Astrocyte (in vitro differentiated cells and primary cell): ENCODE data around the gene SSBP3. TPM values are rescaled to one million over a fixed set of nuclear protein-coding genes. Genes with fewer than 3 reads are reported as not detected.

ENCODE experiments used
- DNase-seq: peaks from one replicate; pipeline ENCODE4 v3.0.0-alpha.2; 2010; ENCODE audit warnings: low read depth
- FAIRE-seq: peaks from 2 replicates; lab custom pipeline; 2011; peaks lifted over from hg19 to GRCh38; lab: Jason Lieb, UNC
- H2AFZ ChIP-seq: 2 replicates; pipeline ENCODE4 v1.6.0; 2012; ENCODE audit warnings: low read depth, low read length, inconsistent platforms
- H3K27ac ChIP-seq: 2 replicates; pipeline ENCODE4 v1.5.1; 2011; ENCODE audit warnings: low read depth, low read length, inconsistent platforms
- H3K27me3 ChIP-seq: 2 replicates; pipeline ENCODE4 v1.6.0; 2011; ENCODE audit warnings: low read length, inconsistent platforms; ENCODE audit not compliant: insufficient read depth
- H3K36me3 ChIP-seq: 2 replicates; pipeline ENCODE4 v1.5.1; 2011; ENCODE audit warnings: low read length, inconsistent platforms; ENCODE audit not compliant: insufficient read depth
- H3K4me1 ChIP-seq: 2 replicates; pipeline ENCODE4 v1.5.1; 2011; ENCODE audit warnings: low read length, inconsistent platforms; ENCODE audit not compliant: insufficient read depth
- H3K4me2 ChIP-seq: 2 replicates; pipeline ENCODE4 v1.6.0; 2012; ENCODE audit warnings: low read length, inconsistent platforms
- H3K4me3 ChIP-seq: 2 replicates; pipeline ENCODE4 v1.5.1; 2011; ENCODE audit warnings: low read depth, mild to moderate bottlenecking, low read length, inconsistent platforms; ENCODE audit not compliant: insufficient read depth
- H3K79me2 ChIP-seq: 2 replicates; pipeline ENCODE4 v1.6.0; 2012; ENCODE audit warnings: mild to moderate bottlenecking, low read length, inconsistent platforms; ENCODE audit not compliant: insufficient read depth
- H3K9ac ChIP-seq: 2 replicates; pipeline ENCODE4 v1.6.0; 2012; ENCODE audit warnings: mild to moderate bottlenecking, low read length, inconsistent platforms
- H3K9me3 ChIP-seq: 2 replicates; pipeline ENCODE4 v1.5.1; 2012; ENCODE audit warnings: low read depth, mild to moderate bottlenecking, low read length, inconsistent platforms; ENCODE audit not compliant: insufficient read depth
- H4K20me1 ChIP-seq: 2 replicates; pipeline ENCODE4 v1.6.0; 2012; ENCODE audit warnings: low read length, inconsistent platforms; ENCODE audit not compliant: insufficient read depth
- H3K27ac Mint-ChIP-seq: one replicate; pipeline ENCODE4 v1.8.0; 2021; ENCODE audit warnings: mild to moderate bottlenecking, mixed read lengths; ENCODE audit not compliant: unreplicated experiment
- H3K27me3 Mint-ChIP-seq: one replicate; pipeline ENCODE4 v1.8.0; 2021; ENCODE audit warnings: low read depth, mixed read lengths; ENCODE audit not compliant: unreplicated experiment
- H3K36me3 Mint-ChIP-seq: one replicate; pipeline ENCODE4 v1.8.0; 2021; ENCODE audit warnings: low read depth, mixed read lengths; ENCODE audit not compliant: unreplicated experiment
- H3K4me1 Mint-ChIP-seq: one replicate; pipeline ENCODE4 v1.8.0; 2021; ENCODE audit warnings: low read depth, mixed read lengths; ENCODE audit not compliant: unreplicated experiment
- H3K4me3 Mint-ChIP-seq: one replicate; pipeline ENCODE4 v1.8.0; 2021; ENCODE audit warnings: mild to moderate bottlenecking, moderate library complexity, mixed read lengths; ENCODE audit not compliant: unreplicated experiment
- H3K9me3 Mint-ChIP-seq: one replicate; pipeline ENCODE4 v1.8.0; 2021; ENCODE audit warnings: mild to moderate bottlenecking, mixed read lengths; ENCODE audit not compliant: unreplicated experiment
- EZH2 ChIP-seq: IDR thresholded peaks from 2 replicates; pipeline ENCODE4 v1.6.1; 2012; ENCODE audit warnings: mild to moderate bottlenecking, low read length, inconsistent platforms; ENCODE audit not compliant: insufficient read depth
- total RNA-seq: library from RNA; stranded (reverse); gene quantifications from 2 replicates; pipeline ENCODE4 v1.2.1, GENCODE V29; 2021
- TF ChIP-seq, protein P1 (sequence below): IDR thresholded peaks from 2 replicates; pipeline ENCODE4 v1.5.1; 2011; ENCODE audit warnings: low read depth, mild to moderate bottlenecking, inconsistent platforms, low read length, moderate library complexity; ENCODE audit not compliant: insufficient read depth

SSBP3 gene
- total RNA-seq, 1 donor from 2014 or later: 89.8 TPM

- no peak overlapping the region for H3K4me3 Mint-ChIP-seq
- H3K27me3 Mint-ChIP-seq: no peaks in the 10 kb centered on the region
- Histone ChIP-seq H3K36me3 (no peaks in the 10 kb centered on the region), H3K4me3 (no peak overlapping the region), H3K9ac (no peak overlapping the region), H3K79me2 (peaks cover 36% of the 10 kb centered on the region), H4K20me1 (peaks cover 65% of the 10 kb centered on the region), H3K27ac (no peak overlapping the region), H3K27me3 (no peaks in the 10 kb centered on the region), H2AFZ (no peak overlapping the region), H3K4me1 (peaks cover 8% of the 10 kb centered on the region), H3K4me2 (no peak overlapping the region), H3K9me3 (no peaks in the 10 kb centered on the region)
- H3K27ac Mint-ChIP-seq: no peak overlapping the region
- DNase-seq (no peak), FAIRE-seq (no peak)
- H3K9me3 Mint-ChIP-seq: peaks cover 2% of the 10 kb centered on the region
- H3K4me1 Mint-ChIP-seq: peaks cover 37% of the 10 kb centered on the region
- peaks cover 9% of the 10 kb centered on the region for H3K36me3 Mint-ChIP-seq
- TF ChIP-seq, protein P1, sequence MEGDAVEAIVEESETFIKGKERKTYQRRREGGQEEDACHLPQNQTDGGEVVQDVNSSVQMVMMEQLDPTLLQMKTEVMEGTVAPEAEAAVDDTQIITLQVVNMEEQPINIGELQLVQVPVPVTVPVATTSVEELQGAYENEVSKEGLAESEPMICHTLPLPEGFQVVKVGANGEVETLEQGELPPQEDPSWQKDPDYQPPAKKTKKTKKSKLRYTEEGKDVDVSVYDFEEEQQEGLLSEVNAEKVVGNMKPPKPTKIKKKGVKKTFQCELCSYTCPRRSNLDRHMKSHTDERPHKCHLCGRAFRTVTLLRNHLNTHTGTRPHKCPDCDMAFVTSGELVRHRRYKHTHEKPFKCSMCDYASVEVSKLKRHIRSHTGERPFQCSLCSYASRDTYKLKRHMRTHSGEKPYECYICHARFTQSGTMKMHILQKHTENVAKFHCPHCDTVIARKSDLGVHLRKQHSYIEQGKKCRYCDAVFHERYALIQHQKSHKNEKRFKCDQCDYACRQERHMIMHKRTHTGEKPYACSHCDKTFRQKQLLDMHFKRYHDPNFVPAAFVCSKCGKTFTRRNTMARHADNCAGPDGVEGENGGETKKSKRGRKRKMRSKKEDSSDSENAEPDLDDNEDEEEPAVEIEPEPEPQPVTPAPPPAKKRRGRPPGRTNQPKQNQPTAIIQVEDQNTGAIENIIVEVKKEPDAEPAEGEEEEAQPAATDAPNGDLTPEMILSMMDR: no peak
- no peak for TF ChIP-seq EZH2
Measured at GRCh38 chr1:54340878-54341277, 65.3 kb downstream of the SSBP3 start.

GRCh38 chr1:54340434-54340833 lies 65.8 kb downstream of the SSBP3 start:
- Mint-ChIP-seq H3K36me3 (peaks cover 9% of the 10 kb centered on the region), H3K9me3 (peaks cover 2% of the 10 kb centered on the region), H3K27ac (no peak overlapping the region), H3K4me3 (no peak overlapping the region), H3K27me3 (no peaks in the 10 kb centered on the region), H3K4me1 (peaks cover 42% of the 10 kb centered on the region)
- Histone ChIP-seq H3K4me2 (no peak overlapping the region), H3K9ac (no peak overlapping the region), H2AFZ (no peak overlapping the region), H3K79me2 (peaks cover 36% of the 10 kb centered on the region), H3K27ac (no peak overlapping the region), H3K4me3 (no peak overlapping the region), H3K4me1 (peaks cover 12% of the 10 kb centered on the region), H3K9me3 (no peaks in the 10 kb centered on the region), H4K20me1 (peaks cover 62% of the 10 kb centered on the region), H3K27me3 (no peaks in the 10 kb centered on the region), H3K36me3 (no peaks in the 10 kb centered on the region)
- DNase-seq (no peak), FAIRE-seq (no peak)
- TF ChIP-seq, protein P1: no peak
- no peak for TF ChIP-seq EZH2

GRCh38 chr1:54339126-54339525 lies 67.1 kb downstream of the SSBP3 start:
- H3K4me3 ChIP-seq: no peak overlapping the region
- no peaks in the 10 kb centered on the region for H3K36me3 ChIP-seq
- Mint-ChIP-seq H3K27ac (no peak overlapping the region), H3K4me3 (no peak overlapping the region), H3K4me1 (peaks cover 54% of the 10 kb centered on the region), H3K27me3 (no peaks in the 10 kb centered on the region), H3K36me3 (peaks cover 9% of the 10 kb centered on the region), H3K9me3 (peaks cover 2% of the 10 kb centered on the region)
- H3K27ac ChIP-seq: no peak overlapping the region
- H3K4me1 ChIP-seq: peaks cover 20% of the 10 kb centered on the region
- H3K9me3 ChIP-seq: no peaks in the 10 kb centered on the region
- TF ChIP-seq, protein P1: no peak
- TF ChIP-seq EZH2: no peak
- H3K4me2 ChIP-seq: no peak overlapping the region
- H3K27me3 ChIP-seq: no peaks in the 10 kb centered on the region
- peaks cover 35% of the 10 kb centered on the region for H3K79me2 ChIP-seq
- FAIRE-seq: peak; percentile 29
- peaks cover 57% of the 10 kb centered on the region for H4K20me1 ChIP-seq
- no peak overlapping the region for H2AFZ ChIP-seq
- peak; percentile 38 for DNase-seq
- no peak overlapping the region for H3K9ac ChIP-seq
